GM21447 (cell line): ENCODE data around the gene IER5L.
"Not testable (repeated sequence)": the region's sequence is repeated elsewhere in the genome, so short reads cannot be mapped to it uniquely, and the experiment has no call there.

Source experiments
- ATAC-seq: cut with Tn5 transposase; IDR thresholded peaks from one replicate; pipeline ENCODE4 v1.9.1; 2021; ENCODE audit not compliant: unreplicated experiment

Gene IER5L

DNA sequence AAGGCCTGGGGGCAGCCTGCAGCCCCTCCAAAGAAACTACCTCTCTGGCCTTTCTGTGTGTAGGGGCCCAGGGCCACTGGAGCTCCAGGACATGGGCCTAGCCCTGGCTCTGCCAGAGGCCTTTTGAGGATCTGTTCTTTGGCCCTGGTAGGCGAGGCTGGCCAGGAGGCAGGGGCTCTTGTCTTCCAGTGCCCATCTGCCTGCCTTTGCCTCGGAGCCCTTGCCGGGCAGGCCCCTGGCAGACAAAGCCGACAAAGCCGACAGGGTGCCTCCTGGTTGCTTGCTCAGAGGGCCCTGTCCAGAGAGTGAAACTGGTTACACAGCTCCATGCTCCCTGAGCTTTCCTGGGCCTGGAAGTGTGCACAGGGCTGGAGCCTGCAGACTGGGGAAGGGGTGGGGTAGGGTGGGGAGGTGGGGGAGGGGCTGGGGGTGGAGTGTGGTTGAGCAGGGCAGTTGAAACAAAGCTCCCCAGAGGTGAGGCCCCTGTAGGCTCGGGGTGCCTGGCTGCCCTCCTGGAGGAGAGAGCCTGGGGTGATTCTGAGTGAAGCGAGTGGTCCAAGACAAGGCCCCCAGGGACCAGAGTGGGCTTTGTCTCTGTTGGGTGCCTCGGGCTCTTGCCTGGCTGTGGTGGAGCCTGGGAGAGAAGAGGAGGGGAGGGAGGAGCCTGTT lies 37.5 kb downstream of the IER5L start:
- ATAC-seq, result peak; percentile 7

DNA sequence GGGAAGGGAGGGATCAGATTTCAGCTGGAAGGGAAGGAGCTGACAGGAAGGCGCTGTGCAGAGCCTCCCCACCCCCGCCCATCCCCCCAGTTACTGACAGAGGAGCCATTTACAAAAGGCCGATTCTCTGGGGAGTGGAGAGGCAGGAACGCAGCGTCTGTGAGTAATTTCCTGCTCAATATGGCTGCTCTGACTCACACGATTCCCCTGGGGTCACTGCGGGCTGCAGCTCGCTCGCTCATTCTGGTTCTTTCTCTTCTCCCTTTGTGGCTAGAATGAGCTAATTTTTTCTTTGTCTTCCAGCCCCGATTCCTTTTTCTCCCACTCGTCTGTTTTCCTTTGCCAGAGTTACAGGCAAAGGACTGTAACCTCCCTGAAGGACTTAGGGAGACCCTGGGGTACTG lies 38.1 kb downstream of the IER5L start:
- peak; percentile 63 for ATAC-seq

DNA sequence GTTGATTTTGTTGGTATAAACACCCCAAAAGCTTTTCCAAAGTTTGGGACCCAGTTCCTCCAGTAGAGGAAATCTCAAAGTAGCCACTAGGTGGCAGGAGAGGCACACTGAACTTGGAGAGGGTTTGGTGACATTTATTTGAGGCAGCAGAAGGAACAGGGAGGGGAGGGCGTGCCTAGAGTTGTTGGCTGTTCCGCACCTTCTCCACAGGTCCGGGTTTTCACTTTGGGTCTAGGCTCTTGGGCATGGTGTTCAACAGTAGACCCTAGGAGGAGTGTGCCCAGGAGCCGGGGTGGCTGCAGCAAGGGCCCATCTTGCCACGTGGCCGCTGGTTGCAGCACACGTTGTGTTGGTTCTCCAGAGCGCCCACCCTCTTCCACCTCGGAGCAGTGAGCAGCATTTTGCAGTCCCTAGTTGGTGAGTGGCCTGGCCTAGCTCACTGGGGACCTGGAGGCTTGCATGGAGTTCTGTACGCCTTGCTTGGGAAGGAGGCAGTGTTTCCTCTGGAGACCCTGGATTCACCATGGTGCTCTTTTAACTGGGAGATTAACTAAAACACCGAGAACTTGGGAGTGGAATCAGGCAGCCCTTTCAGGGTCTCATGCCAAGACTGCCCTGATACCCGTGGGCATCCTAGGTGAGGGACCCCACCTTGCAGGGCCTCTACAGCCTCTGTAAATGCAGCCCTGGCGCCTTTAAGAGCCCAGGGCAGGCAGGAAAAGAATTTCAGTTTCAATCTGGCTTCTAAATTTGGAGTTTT lies 38.6 kb downstream of the IER5L start:
- peak; percentile 27 for ATAC-seq

DNA sequence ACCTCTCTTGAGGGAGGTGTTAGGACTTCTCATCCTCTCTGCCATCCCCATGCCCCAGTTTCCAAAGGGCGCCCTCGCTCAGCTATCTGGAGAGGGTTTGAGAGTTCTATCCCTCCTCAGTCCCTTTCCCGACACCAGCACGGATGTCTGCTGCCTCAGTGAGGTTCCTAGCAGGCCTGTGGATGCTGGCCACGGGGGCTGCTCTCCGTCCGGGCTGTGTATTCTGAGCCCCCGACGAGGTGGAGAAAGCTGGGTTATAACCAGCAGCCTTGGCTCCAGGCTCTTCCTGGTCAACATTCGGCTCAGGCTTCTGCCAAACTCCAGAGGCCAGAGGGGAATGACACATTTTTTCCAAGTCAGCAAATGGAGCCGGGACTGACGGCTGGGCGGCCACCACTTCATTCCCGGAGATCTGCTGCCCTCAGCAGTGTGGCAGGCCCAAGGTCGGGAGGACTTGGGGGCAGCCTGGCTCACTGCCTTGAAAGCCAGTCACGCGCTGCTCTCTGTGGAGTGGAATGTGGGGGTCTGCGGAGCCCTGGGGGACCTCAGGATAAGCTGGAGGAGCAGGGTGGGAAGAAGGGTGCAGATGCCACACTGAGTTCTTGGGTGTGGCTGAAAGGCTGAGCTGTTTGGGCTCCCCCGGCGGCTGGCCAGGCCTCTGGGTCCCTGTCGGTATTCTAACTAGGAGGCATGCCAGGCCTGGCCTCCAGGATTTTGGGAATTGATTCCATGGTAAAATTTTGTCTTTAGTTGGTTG lies 39.4 kb downstream of the IER5L start:
- ATAC-seq, result no peak

DNA sequence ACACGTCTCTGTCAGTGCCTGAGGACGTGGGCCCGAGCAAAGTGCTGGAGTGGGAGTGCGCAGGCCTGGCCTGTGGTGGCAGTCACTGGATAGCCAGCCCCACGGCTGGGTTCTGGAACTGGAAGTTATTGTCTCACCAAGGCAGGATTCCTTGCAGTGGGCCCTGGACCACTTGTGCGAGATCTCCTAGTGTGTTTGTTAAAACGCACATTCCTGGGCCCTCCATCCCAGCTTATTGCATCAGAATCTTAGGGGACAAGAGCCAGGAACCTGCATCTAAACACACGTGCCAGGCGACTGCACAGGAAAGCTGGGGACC lies 40.0 kb downstream of the IER5L start:
- ATAC-seq, result no peak

DNA sequence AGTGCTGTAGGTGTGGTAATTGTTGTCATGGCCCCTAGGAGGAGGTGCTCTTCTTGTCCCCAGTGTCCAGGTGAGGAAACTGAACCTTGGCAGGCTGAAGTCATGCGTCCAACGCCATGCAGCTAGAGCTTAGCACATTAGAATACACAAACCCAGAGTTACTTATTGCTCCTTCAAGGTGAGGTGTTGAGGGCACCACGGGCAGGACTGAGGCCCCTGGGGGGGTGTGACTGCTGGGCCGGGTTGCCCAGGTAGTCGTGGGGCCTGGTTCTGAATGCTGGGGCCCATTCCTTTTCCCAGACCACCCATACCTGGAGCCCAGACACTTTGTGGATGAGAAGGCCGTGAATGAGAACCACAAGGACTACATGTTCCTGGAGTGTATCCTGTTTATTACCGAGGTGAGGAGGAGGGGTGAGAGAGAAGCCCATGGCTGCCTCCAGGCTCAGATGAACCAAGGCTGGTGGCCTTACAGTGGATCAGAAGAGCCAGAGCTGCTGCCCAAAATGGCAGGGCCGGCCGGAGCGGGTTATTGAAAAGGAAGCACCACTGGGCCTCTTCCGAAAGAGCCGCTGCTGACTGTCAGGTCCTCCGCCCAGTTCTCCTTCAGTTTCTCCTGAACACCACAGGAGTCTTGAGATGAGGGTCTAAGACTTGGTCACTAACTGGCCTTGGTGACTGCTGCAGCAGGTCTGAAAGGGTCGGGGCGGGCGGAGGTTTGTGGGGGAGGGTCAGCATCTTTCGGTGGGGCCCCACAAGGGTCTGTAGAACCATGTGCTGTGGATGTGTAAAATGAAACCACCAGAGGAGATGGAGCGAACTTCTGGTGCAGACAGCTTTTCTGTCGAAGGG lies 40.5 kb downstream of the IER5L start:
- ATAC-seq, result no peak

DNA sequence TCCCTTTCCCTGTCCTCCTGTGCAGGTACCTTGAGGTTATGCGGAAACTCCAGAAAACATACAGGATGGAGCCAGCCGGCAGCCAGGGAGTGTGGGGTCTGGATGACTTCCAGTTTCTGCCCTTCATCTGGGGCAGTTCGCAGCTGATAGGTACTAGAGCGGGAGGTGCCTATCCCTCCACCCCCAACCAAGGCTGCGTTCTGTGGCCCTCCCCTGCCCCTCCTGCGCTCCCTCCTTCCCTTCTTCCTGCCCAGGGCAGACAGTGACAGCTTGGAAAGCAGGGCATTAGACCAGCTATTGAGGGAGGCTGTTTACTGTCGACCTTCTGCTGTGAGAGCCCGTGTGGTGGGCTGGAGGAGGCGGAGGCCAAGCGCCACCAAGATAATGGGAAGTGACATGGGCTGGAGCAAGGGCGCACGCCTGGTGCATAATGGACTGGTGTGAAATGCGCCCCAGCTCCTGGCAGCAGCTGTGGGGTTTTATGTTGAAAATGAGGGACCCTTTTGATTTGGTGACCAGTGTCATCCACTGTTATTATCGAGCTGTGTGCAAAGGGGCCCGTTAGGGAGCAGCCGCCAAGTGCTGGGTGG lies 41.5 kb downstream of the IER5L start:
- ATAC-seq, result no peak

DNA sequence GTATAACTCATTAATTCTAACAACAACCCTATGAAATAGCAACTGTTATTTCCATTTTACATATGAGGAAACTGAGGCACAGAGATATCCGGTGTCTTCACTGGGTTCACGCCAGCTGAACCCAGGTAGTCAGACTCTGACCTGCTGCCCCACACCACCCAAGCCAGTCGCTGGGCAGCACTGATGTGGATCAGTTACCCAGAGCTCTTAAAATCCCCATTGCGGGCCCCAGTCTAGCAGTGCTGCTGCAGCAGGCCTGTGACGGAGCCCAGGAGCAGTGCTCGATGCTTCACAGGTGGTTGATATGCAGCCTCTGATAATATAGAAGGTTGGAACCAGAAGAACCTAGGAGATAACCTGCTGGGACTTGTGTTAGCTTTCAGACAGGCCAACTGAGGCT lies 42.6 kb downstream of the IER5L start:
- no peak for ATAC-seq

DNA sequence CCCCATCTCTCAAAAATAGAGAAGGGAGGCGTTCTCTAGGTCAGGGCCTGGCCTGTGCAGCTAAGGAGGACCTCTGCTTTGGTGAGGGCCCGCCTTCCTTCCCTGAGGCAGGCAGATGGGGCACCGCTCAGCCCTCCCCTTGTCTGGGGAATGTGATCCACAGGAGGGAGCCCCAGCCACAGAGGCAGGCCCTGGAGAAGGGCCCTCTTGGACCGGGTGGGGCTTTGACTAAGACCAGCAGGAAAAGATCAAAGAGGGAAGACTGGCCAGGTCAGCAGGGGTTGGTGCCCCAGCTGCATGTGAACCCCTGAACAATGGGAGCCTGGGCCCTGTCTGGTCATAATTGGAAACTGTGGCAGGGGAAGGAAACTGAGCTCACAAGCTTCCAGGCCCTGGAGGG lies 45.0 kb downstream of the IER5L start:
- ATAC-seq, result no peak

DNA sequence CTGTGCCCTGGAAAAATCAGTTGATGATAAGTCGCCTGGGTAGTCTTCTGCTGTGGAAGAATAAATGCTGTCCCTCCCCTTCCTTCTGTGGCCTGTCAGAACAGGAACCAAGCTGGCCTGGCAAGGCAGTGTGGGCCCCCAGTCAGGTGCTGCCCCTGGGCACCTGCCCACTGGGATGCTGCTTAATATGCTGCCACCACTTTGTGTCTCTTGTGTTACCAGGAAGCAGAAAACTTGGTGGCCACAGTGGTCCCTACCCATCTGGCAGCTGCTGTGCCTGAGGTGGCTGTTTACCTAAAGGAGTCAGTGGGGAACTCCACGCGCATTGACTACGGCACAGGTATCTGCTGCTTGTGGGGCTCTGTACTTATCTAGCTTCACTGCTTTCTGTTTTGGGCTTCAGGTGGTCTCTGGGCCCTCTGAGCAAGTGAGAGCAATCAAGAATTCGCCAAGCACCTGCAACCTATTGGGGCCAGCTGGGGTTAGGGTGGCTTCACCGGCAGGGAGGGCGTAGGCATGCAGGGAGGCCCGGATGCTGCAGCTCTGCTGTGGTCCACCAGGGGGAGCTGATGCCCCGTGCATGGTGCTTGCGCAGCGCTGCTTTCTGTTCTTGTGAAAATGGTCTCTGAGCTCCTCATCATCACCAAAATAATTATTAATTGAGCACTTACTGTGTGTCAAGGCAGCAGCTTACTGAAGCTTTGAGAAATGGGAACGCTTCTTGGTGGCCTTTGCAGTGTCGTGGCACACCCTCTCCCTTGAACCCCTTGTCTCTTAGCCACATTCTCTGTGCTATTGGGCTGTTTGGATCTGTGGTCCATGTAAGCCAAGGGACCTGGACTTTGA lies 46.5 kb downstream of the IER5L start:
- no peak for ATAC-seq

DNA sequence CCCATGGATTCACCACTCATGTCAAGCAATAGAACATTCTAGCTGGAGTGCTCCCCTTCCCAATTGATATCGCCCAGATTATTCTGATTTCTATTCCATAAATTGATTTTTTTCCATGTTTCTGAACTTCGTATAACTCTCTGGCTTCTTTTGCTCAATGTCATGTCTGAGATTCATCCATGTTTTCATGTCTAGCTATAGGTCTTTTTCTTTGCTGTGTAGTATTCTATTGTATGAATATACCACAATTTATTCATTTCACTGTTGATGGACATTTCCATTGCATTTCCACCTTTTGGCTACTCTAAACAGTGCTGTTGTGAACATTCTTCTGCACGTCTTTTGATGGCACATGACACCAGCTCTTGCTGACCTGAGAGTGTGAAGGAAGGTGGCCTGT lies 47.3 kb downstream of the IER5L start:
- ATAC-seq, result no peak

DNA sequence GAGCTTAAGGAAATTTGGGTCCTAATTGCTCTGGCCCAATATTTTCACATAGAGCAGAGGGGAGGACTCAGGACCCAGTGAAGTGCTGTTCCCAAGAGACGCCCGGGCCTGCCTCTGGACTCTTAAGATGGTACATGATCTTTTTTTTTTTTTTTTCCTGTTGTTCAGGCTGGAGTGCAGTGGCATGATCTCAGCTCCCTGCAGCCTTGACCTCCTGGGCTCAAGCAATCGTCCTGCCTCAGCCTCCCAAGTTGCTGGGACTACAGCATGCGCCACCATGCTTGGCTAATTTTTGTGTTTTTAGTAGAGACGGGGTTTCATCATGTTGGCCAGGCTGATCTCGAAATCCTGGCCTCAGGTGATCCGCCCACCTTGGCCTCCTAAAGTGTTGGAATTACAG lies 47.8 kb downstream of the IER5L start:
- ATAC-seq, result not testable (repeated sequence)

DNA sequence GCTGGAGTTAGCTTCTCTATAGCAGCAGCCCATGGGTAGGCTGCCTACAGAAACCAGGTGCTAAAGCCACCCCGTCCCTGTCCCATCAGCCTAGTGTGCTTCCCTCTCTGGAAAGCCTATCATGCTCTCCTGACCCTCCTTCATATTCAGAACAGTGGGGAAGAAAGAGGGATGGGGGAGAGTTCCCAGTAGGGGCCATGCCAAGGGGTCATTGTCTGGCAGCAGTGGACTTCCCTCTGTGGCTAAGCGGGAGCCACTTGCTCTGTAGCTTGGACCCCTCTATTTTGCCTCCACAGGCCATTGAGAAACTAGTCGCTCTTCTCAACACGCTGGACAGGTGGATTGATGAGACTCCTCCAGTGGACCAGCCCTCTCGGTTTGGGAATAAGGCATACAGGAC lies 49.4 kb downstream of the IER5L start:
- ATAC-seq, result no peak

DNA sequence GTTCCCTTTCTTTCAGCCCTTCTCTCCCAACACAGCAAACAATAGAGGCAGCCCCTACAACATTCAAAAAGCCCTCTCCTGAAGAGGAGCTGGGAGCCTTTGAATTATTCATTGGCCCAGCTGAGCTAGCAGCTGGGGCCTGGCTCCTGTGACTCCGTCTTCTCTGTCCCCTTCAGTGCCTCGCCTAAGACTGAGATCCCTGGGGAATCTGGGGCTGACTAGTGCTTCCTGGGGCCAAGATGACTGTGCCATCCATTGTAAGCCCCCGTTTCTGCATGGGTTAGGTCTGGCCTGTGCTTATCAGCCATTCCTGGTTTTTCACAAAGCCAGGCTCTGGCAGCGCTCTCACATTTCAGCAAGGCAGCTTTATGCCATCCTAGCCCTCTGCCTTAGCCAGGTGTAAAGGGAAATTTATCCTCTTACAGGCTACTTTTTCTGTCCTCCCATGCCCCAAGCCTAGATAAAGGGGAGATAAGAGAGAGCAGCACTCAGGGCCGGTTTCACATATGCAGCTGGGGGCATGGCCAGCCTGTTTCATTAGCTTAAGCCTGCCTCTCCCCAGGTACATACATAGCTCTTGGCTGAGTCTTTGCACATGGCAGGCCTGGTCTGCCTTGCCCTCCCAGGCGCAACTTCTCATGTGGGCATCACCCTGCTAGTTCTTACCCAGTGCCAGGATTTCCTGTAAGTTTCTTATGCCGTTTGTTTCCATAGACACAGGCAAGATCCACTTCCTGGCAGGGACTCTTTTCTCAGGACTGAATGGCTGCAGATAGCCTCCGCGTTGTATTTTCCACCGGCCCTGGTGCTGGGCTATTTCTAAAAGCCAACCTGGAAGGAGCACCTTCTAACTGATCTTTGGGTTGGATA lies 51.1 kb downstream of the IER5L start:
- ATAC-seq, result no peak
